SU-DHL-6 (cell line): ENCODE data around the gene SKAP2.

Experiments used
- EZH2phosphoT487 ChIP-seq: fragments of 200-600 bp; sonication (generic), shearing (Covaris generic); conservative IDR thresholded peaks from 2 replicates; pipeline ENCODE4 v1.6.1; 2018; ENCODE audit warnings: mild to moderate bottlenecking, antibody characterized with exemption, low read length, moderate library complexity, mixed read lengths
- TF ChIP-seq, protein P1 (sequence below): fragments of 200-600 bp; sonication (generic); IDR thresholded peaks from one replicate; pipeline ENCODE4 v1.5.1; 2017; ENCODE audit warnings: antibody characterized with exemption, mild to moderate bottlenecking, low read length, moderate library complexity; ENCODE audit not compliant: insufficient read depth, poor library complexity, severe bottlenecking

DNA sequence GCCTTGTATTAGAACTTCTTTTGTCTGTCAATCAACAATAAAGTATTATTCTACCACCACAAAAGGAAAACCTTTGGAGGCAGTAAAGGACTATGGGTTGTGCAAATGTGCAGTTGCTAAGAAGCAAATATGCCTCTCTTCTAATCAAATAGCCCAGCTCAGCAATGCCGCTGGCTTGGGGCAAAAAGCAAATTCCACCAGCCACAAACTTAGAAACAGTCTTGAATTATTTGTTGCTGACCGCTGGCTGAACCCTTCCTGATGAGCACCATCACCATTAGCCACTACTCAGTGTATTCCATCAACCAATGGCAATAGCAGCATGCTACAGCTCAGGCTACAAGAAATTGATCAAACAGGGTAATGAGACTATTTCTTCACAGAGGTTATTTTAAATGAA, 51.0 kb downstream of the SKAP2 start:
- TF ChIP-seq, protein P1, sequence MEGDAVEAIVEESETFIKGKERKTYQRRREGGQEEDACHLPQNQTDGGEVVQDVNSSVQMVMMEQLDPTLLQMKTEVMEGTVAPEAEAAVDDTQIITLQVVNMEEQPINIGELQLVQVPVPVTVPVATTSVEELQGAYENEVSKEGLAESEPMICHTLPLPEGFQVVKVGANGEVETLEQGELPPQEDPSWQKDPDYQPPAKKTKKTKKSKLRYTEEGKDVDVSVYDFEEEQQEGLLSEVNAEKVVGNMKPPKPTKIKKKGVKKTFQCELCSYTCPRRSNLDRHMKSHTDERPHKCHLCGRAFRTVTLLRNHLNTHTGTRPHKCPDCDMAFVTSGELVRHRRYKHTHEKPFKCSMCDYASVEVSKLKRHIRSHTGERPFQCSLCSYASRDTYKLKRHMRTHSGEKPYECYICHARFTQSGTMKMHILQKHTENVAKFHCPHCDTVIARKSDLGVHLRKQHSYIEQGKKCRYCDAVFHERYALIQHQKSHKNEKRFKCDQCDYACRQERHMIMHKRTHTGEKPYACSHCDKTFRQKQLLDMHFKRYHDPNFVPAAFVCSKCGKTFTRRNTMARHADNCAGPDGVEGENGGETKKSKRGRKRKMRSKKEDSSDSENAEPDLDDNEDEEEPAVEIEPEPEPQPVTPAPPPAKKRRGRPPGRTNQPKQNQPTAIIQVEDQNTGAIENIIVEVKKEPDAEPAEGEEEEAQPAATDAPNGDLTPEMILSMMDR, result no peak
- no peak for TF ChIP-seq EZH2phosphoT487
